ENCODE data around the gene ROR2.

GRCh38 chr9:91841591-91841990 lies 108.4 kb downstream of the ROR2 start:
- no peak for TF ChIP-seq EZH2 (IDR thresholded peaks at IDR 0.05; ENCODE audit: borderline replicate concordance, low read length)
- TF ChIP-seq, protein P1, sequence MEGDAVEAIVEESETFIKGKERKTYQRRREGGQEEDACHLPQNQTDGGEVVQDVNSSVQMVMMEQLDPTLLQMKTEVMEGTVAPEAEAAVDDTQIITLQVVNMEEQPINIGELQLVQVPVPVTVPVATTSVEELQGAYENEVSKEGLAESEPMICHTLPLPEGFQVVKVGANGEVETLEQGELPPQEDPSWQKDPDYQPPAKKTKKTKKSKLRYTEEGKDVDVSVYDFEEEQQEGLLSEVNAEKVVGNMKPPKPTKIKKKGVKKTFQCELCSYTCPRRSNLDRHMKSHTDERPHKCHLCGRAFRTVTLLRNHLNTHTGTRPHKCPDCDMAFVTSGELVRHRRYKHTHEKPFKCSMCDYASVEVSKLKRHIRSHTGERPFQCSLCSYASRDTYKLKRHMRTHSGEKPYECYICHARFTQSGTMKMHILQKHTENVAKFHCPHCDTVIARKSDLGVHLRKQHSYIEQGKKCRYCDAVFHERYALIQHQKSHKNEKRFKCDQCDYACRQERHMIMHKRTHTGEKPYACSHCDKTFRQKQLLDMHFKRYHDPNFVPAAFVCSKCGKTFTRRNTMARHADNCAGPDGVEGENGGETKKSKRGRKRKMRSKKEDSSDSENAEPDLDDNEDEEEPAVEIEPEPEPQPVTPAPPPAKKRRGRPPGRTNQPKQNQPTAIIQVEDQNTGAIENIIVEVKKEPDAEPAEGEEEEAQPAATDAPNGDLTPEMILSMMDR (conservative IDR thresholded peaks at IDR 0.05 in 1 of 2, IDR thresholded peaks at IDR 0.05 in 1 of 2; ENCODE audit: extremely low read depth in 1 of 2, insufficient read depth in 1 of 2, low read depth in 1 of 2, low read length in 2 of 2): no peak

All from mammary epithelial cell (primary cell).